SKM-1 treated with dmso at 0.1 percent for 144 hours (cell line): ENCODE results near the gene TRIM40.

Source experiments
- DNase-seq: peaks from one replicate; lab custom pipeline; 2025; ENCODE audit not compliant: unreplicated experiment; lab: John Stamatoyannopoulos, UW

The TRIM40 gene

DNA sequence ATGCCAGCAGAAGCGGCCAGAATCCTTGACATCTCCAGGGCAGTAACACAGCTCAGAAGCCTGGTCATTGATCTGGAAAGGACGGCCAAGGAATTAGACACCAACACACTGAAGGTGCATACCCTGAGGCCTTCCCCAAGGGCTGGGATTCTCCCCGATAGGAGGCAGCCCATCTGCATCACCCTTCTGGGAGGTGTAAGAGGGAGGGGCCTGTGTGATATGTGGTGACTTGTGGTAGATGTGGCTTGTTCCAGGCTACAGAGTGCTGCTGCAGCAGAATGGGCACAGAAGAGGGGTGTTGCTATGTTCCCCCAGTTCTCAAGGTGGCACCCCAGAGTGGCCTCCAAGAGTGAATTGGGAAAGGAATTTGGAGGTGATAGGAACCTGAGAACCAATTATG lies 11.2 kb downstream of the TRIM40 start:
- DNase-seq: no peak

GRCh38 chr6:30149234-30149633 lies 13.3 kb downstream of the TRIM40 start:
- no peak for DNase-seq

- no peak for DNase-seq
These were observed 14.1 kb downstream of the TRIM40 start for GRCh38 chr6:30149858-30150550.

- no peak for DNase-seq
These were observed 14.9 kb downstream of the TRIM40 start for GRCh38 chr6:30150671-30151395.

DNA sequence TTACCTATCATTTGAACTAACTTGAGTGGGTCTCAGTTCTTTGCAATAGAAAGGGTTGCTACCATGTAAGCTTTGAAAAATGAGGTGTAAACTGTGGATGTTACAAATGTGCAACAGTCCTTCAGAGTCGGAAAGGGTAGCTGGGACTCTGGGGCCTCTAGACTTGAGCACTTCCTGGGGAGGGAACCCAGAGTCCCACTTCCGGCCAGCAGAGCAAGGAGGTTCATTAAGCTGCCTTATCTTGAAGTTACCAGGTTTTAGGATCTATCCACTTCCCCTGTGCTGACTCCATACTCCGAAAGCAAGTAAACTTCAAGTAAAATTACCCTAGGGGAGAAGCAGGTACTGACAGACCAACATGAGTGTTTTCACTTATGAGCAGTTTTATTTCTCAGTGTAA lies 15.6 kb downstream of the TRIM40 start:
- peak; percentile 17 for DNase-seq

DNA sequence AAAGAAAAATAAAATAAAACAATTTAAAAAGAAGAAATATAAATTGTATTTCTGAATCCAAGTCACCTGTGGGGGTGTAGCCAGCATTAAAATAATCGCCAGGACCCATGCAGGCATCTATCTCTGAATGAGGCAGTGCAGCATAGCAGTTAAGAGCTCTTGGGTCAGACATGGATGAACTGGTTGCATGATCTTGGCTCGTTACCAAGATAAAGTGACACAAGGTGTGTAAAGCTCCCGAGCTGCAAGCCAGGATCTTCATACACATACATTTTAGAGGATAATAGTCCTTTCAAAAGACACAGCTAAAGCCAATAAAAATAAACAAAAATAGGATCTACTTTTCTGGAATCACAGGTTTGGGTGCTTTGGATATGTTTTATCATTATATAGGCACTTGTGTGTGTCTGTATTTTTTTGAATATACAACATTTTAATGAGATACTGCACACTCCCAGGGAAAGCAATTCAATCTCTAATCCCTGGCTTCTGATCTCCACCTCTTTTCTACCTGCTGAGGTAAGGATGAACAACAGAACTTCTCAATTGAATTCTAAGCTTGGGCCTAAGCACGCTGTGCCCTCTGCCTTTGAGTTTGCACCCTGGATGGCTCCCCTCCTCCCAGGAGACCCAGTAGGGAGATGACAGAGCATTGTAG lies 16.2 kb downstream of the TRIM40 start:
- no peak for DNase-seq

GRCh38 chr6:30152910-30153610 lies 17.1 kb downstream of the TRIM40 start:
- no peak for DNase-seq

DNA sequence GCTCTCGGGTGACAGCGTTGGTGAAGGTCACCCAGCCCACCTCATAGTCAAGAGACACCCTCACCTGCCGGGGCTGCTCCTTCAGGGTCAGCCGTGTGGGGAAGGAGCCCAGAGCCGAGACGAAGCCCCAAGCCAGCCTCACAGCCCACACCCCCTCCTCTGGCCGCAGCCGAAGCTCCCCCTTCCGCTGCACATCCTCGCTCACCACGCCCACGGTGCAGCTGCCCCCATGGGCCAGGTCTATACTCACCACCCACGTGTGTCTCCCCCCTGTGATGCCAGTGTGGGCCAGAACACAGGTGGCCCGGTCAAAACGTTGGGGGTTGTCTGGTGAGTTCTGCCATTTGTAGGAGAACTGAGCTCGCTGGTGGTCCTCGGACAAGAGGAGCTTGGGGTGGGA lies 18.1 kb downstream of the TRIM40 start:
- DNase-seq: no peak

- no peak for DNase-seq
These were observed 19.0 kb downstream of the TRIM40 start for GRCh38 chr6:30154709-30155519.

DNA sequence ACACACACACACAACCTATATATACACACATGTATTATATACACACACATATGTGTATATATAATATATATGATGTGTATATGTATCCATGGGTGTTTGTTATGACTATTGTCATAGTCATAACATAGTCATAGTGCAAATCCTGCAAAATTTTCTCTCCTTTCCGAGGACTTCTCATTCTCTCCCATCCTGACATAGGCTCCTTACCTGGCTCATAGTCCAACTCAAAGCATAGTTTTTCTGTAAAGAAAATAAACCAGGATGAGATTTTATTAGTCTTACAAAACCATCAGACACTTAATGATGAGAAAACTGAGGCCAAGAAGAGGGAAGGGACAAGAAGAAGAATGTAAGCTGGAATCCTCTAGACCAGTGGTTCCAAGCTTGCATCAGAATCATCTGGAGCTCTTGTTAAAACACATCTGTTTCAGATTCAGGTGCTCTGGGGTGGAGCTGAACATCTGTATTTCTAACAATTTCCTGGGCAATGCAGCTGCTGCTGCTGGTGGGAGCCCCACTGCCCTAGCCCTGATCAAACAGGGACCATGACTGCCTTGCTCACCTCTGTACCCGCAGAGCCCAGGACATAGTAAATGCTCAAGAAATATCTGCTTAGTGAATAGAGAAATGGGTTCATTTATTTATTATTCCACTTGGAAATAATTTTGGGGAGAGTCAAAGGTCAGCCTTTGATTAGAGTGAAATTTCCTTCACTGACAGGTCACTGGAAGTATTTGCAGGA lies 19.8 kb downstream of the TRIM40 start:
- no peak for DNase-seq

- DNase-seq: no peak
These were observed 20.3 kb downstream of the TRIM40 start for GRCh38 chr6:30156262-30156599.

GRCh38 chr6:30156774-30157173 lies 20.8 kb downstream of the TRIM40 start:
- DNase-seq: no peak

DNA sequence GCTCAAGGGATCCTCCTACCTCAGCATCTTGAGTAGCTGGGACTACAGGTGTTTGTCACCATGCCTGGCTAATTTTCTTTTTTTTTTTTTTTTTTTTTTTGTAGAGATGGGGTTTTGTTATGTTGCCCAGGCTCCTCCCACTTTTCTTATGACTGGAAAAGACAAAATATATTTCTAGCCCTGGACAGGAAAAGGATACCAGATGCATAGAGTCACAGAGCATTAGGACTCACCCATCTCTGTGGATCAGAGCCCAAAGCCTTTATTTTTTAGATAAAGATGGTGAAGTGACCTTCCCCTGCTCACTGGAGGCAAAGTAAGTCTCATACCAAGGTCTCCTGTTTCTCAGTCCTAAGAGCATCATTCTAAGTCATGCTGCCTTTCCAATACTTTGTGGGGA lies 21.6 kb downstream of the TRIM40 start:
- no peak for DNase-seq

DNA sequence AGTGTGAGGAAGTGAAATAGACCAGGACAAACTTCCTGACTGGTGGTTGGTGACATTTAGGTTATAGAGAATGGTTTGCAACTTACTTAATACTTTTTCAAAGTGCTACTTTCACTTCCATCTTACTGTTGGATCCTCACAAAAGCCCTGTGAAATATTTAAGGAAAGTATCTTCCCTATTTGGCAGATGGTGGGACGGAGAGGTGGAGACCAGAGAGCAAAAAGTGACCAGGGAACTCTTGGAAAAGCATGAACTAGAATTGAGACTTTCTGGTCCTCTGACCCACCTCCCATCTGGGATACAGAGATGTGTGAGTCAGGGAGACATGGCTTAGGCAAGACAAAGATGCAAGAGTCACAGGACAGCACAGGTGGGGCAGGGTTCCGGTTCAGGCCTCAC lies 22.1 kb downstream of the TRIM40 start:
- DNase-seq: no peak

- no peak for DNase-seq
These were observed 22.6 kb downstream of the TRIM40 start for GRCh38 chr6:30158475-30159040.

DNA sequence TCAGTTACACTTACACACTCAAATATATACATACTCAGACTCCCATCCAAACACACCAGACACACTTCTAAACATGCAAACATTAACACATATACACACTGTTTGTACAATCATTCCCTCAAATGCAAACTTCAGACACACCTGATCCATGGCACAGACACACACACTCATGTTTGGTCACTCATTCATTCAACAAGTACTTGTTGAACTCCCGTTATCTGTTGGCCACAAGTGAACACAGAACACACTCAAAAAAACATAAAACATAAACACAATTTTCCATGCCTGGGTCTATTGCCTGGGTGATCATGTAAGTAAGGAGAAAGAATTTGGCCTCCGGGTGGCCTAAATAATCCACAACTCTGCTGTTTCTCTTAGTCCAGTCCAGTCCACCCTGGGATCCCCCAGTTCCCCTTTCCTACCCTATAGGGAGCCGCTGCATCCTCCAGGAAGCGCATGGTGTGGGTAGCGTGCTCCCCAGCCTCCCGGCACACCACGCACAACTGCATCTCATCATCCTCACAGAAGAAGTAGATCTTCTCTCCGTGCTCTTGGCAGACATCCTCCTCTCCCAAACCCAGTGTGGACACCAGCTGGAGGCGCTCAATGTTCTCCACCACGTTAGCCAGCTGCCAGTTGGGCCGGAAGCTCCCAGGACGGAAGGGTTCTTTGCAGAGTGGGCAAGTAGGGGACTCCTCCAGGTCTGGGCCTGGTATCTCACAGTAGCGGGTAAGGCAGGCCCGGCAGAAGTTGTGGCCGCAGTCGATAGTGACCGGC lies 24.3 kb downstream of the TRIM40 start:
- no peak for DNase-seq

DNA sequence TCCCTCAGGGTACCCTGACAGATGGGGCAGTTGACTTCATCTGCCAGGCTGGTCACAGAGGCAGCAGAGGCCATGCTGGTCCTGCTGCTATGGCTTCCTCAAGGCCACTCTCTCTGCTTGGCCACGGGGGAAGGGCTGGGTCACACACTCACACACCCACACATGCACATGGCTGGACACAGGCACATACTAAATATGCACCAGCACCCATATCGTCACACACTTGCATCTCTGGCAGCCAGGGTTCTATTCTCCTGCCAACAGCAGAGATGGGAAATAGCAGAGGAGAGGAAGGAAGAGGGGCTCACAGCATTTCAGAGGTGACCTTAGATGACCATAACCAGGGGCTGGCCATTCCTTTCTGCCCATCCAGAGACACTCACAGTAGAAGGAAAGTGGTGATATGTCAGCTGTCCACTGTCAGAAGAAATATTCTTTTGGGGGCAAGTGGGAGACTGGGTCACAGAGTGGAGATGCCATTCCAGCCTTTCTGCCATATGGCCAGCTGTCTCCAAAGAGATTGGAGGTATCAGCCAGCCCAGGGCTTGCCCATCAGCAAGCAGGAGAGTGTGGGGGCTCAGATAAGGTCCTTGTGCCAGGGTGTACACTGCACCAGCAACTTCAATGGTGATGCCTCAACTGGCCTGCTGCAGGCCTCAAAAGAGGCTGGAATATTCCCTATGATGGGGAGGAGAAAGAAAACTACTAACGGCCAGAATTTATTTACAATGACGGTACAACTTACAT lies 25.0 kb downstream of the TRIM40 start, which contains the start of gene TRIM10:
TSS of gene TRIM10 (minus strand) at position 427 of the 747 bp plus-strand sequence. CDS start at position 74, 353 bp downstream.
- no peak for DNase-seq
